HG03097 (cell line): ENCODE results near the gene FAM114A1.
"Not testable (repeated sequence)": the region's sequence is repeated elsewhere in the genome, so short reads cannot be mapped to it uniquely, and the experiment has no call there.

ENCODE experiments used
- ATAC-seq: cut with Tn5 transposase; IDR thresholded peaks from one replicate; pipeline ENCODE4 v1.9.1; 2021; ENCODE audit not compliant: unreplicated experiment, low FRiP score

The FAM114A1 gene

DNA sequence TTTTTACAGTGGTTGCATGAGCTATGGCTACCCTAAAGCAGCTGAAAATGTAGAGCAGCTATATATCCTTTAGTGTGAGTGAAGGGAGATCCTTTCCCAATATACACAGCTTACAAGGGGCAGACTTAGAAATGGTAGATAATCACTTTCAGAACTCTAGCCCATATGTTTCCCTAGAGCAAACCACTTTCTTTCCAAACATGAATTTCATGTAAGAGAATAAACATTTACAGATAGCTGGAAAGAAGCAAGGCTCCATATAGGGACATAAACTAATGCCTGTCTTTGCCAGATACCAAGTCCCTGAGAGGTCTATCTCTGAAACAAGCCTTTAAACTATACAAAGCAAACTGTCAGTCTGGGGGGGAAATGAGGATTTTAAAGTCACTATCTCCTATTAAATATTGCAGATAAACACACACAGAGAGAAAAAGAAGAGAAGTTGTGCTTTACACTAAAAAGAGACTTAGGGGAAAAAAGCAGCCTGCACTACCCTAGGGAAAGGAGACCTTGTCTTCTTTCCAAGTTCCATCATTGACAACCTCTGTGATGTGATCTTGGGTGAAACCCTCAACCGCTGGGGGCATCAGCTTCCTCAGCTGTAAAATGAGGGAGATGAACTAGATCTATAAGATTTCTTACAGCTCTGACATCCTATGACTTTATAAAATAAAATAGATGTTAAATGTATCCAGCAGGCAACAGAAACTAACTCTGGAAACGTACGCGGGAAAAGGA lies 91.0 kb downstream of the FAM114A1 start:
- ATAC-seq = peak; percentile 59

DNA sequence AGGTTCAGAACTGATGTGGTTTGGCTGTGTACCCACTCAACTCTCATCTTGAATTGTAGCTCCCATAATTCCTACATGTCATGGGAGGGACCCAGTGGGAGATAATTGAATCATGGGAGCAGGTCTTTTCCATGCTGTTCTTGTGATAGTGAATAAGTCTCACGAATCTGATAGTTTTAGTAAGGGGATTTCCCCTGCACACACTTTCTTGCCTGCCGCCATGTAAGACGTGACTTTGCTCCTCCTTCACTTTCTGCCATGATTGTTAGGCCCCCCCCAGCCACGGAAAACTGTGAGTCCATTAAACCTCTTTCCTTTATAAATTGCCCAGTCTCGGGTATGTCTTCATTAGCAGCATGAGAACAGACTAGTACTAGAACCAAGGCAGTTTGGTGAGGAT lies 91.6 kb downstream of the FAM114A1 start:
- not testable (repeated sequence) for ATAC-seq

DNA sequence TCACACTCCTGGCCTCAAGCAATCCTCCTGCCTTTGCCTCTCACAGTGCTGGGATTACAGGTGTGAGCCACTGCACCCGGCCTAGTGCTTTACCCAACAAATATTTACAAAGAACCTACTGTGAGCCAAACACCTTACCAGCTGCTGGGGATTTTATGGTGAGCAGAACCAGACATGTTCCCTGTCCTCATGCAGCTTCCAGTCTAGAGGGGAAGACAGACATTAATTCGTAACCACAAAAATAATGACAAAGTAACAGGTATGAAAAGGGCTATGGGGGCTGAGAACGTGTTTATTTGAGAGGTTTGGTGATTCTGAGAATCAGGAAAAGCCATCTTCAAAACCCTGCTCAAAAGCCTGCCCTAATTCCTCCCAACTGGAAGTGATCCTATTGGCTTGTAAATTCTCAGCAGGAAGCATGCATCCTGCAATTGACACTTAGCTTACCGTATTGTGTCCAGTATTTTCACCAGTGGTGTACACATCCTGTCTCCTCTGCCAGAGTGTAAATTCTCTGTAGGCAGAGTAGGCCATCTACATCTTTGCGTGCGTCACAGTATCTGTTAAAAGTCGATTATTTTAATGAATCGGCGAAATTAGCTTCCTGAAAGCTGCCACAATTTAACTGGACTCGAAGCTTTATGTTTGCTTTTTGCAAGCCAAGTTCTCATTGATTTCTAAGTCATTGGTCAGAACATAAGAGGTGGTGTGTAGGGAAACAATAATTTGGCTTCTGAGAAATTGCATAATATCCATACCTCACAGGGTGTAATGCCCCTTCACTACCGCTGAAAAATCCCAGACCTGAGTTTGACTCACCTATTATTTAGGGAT lies 97.6 kb downstream of the FAM114A1 start:
- no peak for ATAC-seq

DNA sequence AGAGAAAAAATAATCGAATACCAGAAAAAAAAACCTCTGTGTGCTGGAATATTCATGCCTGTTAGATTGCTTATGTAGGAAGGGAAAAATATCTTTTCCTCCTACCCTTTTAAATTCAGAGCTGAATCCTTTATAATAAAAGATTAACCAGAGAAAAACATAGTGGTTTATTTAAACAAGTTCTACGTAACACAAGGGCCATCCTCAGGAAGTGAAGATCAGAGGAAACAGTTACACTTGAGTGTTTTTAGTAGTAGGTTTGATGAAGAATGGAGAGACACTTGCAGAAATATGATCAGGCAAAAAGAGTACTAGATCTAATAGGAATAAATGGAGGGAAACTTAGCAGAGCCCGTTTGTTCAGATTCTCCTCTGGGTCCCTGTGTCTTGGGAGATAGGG lies 98.3 kb downstream of the FAM114A1 start:
- ATAC-seq = no peak

DNA sequence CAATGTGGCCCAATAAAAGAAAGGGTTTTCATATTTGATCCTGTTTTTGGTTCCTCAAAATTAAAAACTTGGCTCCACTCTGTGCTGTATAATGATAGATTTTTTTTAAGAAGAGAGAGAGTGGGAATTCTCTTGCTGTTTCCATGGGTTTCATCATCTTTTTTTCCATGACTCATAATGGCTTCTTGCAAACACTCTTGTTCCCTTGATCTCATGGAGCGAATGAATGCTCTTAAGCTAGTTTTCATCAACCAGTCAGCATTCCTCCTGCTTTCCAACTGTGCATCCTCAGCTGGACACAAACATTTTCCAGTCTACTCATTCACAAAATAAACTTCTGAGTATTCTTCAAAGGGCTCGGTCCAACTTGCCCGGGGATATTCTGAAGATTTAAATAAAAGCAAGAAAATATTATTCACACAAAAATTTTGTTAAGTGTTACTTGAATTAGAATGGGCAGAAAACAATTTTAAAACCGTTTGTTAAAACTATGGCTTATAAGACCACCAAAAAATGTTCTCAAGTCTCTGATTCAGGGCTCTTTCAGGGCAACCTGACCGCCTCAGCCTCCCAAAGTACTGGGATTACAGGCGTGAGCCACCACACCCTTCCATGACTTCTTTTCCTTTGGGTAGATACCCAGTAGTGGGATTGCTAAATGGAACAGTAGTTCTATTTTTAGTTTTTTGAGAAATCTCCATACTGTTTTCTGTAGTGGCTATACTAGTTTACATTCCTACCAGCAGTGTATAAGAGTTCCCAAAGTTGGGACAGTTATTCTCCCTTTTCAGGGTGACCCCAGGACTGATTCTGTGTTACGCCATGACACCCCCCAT lies 99.9 kb downstream of the FAM114A1 start:
- no peak for ATAC-seq

DNA sequence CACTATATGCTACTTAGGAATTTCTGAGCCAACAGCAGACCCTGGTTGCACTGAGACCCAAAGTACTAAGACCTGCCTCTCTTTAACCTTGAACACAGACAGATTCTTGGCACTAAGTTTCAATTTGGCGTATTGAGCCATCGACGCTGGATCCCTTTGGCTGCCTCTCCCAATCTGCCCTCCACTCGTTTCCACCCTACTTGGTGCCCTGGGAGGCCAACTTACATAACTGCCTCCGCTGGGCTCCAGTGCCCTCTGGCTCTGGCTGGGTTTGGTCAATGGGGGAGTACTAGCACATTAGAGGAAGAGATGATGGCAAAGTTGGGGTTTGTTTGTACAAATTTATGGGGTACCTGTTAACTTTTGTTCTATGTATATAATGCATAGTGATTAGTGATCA lies 101.1 kb downstream of the FAM114A1 start:
- ATAC-seq = no peak

DNA sequence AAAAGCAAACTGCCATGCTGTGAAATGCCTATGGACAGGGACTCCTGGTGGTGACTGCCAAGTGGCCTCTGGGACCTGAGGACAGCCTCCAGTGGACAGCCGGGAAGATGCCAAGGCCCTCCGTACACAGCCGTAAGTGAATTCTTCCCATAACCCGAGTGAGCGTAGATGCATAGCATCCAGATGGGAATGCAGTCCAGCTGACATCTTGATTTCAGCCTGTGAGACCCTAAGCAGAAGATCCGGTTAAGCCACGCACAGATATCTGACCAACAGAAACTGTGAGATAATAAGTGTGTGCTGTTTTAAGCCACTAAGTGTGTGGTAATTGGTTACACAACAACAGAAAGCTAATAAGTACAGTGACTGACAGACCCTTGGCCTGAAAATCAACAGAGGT lies 108.7 kb downstream of the FAM114A1 start:
- no peak for ATAC-seq

DNA sequence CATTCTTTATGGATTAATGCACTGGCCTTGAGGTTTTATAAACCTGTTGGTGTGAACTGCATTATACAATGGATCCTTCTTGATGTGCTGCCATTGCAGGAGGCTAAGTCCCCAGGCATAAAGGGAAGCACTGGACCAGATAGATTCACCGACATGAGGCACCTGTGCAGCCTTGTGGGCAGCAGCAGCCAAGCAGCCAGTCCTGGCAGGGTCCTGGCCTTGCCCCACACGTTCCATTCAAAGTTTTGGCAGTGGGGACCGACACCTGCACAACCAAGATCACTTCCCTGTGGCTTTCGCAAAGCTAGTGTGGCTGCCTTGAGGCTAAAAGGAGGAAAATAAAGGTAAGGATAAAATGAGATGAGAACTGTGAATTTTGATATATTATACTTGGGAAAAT lies 111.5 kb downstream of the FAM114A1 start:
- no peak for ATAC-seq

DNA sequence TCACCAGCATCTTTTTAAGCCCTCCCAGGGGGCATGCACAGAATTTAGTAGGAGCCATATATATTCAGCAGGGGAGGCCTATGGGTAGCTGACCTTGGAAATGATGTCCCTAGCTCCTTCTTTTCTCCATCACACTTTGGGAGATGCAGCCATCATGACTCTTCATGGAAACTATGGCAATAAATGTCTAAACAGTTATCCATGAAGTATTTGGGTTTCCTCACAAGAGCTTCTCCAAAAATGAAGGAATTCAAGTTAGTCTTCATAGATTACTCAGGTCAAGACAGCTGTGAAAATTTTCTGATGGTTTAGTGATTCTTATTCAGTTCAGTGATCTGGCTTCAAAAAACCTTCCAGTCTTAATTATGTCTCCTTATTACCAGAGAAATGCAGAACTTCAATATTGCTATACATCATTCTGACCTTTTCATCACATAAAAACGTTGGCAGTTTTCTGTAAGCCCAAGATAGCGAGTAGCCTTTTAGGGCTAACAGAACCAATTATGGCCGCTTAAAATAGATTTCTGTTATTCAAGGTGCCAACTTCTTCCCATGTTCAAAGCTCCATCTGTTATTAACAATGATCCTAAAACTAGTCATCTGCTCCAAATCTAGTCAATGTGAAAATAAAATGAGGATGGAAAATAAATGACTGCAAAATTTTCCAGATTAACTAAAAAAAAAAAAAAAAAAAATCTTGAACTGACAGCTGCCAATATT lies 112.1 kb downstream of the FAM114A1 start:
- no peak for ATAC-seq

DNA sequence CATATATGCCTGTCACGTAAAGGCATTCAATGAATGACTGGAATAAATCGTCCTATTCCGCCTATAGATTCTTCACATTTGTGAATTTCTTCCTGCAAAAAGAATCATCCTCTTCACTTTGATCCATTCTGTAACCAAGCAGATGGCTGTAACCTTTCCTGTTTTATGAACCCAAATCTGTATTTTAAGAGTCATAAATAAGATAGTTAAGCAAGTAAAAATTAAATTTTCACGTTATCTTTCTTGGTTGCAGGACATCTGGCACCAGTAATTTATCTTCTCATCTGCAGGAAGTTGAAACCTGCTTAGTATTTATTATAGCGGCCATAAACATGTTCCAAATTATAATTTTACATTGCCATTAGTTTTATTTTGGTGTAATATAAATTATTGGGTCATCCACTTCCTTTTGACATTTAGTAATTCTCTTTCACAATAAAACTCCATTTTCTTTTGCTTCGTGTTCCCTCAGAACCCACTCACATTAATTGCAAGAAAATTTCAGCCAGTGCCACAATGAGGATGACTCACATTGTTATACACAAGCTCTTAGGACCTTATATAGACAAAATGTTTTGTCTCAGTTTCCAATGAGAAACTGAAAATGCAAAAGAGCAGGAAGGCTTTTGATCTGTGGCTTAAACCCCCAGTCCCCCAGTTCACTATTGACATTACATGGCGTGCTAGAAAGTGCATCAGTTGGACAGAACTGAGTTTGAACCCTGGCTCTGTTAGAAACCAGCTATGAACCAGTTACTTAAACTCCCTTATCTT lies 113.5 kb downstream of the FAM114A1 start:
- ATAC-seq = no peak

DNA sequence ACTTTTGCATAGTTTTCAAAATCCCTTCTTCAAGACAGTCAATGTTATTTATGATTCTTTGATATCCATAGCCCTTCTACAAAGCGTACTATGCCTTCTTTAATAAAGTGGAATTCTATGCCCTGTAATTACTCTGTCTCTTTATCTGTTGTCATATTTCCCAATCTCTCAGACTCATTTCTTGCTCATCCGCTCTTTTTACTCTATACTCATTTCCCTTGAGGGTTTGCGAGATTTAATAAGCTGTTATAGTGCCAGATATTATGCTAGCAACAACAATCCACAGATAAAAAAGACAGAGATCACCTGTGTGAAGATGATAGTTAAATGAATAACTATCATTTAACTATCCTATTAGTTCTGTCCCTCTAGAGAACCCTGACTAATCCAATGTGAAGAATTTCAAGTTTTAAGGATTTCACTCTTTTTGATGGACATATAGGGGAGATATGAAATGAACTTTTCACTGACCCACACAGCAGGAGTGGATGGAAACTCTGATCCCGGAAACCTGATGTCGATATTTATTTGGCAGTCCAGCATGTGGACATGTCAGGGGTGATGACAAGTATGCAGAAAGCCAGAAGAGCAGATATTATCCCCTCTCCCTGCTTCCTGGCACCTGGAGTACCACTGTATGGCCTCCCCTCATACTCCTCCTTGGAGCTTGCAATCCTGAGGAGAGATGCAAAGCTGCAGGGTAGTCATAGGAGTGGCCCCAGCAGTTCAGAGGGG lies 114.9 kb downstream of the FAM114A1 start:
- no peak for ATAC-seq

DNA sequence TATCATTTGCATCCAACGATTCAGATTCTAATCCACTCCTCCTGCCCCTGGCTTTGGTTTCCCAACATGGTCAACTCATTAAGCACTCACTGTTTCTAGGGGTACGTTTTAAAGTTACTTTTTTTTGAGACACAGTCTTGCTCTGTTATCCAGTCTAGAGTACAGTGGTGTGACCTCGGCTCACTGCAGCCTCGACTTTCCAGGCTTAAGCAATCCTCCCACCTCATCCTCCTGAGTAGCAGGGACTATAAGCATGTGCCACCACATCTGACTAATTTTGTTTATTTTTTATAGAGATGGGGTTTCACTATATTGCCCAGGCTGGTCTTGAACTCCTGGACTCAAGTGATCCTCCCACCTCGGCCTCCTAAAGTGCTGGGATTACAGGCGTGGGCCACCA lies 115.7 kb downstream of the FAM114A1 start:
- no peak for ATAC-seq

DNA sequence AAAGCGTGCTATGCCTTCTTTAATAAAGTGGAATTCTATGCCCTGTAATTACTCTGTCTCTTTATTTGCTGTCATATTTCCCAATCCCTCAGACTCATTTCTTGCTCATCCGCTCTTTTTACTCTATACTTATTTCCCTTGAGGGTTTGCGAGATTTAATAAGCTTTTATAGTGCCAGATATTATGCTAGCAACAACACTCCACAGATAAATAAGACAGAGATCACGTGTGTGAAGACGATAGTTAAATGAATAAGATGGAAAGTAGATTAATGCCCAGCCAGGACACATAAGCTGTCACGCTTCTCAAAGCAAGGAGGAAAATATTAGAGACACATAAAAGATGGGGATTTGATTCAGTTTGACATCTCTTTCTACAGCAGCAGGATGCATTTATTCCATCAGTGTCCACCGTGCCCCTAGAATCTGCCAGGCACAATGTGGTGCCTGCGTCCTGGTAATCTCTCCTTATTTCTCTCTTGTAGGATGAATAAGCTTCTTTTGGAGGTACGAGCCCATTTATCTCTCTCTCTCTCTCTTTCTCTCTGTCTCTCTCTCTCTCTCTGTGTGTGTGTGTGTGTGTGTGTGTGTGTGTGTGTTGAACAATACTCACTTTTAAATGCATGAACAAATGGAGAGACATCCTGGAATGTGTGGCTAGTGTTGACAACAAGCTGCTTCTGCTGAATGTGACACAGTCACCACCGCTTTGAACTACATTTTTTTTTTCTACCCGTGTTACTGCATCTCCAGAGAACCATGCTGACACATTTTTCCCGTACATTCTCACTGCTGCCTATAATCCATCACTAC lies 116.4 kb downstream of the FAM114A1 start:
- no peak for ATAC-seq

DNA sequence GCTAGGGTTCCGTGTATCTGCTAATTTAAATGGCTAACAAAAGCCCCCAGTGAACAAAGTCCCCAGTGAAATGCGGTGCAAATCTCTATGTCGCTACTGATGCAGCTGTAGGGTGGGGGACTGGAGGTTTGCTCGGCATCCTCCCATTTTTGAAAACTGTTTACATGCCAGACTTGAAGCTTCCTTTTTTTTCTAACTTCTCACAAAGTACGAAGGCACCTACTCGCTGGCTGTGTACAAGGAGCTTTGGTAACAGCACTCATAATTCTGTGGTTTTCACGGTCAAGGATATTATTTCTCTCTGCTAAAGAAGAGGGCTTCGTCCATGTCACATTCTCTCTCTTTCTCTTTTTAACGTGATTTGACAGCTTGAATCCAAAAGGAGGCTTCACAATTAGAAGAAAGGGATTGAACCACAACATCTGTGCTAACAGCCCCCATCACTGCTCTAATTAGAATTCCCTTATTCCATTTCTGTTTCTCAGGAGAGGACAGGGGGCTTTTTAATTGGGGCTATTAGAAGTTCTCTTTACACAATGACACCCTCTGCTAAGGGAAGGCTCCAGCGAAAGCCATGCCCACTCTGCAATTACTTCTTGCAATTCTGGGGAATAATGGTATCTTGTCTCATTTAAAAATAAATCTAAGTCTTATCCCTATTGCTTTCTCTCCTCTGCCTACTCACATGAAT lies 117.9 kb downstream of the FAM114A1 start:
- ATAC-seq = no peak

DNA sequence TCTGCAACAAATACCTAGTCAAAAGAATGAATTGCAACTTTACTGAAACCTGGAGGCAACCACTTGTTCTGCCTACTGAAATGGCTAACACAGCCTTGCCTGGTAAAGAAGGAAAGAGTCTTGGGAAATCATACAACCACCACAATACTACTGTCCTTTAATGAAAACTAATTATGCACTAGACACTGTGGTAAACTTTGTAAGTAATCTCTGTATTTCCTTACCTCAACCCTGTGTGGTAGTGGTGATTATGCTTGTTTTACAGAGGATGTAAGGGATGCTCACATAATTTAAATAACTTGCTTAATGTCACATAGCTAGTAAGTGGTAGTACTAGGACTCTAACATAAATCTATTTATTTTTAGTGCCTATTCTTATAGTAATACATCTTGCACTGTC lies 119.9 kb downstream of the FAM114A1 start:
- no peak for ATAC-seq

DNA sequence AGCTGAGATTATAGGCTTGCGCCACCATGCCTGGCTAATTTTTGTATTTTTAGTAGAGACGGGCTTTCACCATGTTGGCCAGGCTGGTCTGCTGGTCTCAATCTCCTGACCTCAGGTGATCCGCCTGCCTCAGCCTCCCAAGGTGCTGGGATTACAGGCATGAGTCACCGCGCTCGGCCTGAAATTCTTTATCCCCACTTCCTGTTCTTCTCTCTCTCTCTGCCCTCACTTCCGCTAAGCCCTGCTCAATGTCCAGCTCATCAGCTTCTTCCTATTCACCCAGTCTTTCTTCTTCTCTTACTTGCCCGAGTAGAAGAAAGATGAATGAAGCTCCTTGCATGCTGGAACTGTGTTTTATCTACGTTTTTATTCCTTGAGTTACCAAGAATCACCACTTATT lies 120.7 kb downstream of the FAM114A1 start:
- ATAC-seq = not testable (repeated sequence)

DNA sequence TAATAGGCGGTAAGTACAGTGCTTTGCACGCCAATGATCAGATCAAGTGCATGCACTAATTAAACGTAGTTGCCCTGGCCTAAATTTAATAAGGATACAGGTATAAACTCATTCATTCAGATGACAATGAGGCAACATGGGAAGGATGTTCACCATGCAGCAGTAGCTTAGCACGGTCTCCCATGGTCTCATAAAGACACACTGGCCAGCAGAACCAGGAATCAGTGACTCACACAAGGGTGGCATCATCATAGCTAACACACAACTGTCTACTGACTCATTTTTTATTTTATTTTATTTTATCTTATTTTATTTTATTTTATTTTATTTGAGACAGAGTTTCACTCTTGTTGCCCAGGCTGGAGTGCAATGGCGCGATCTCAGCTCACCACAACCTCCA lies 121.9 kb downstream of the FAM114A1 start:
- no peak for ATAC-seq

DNA sequence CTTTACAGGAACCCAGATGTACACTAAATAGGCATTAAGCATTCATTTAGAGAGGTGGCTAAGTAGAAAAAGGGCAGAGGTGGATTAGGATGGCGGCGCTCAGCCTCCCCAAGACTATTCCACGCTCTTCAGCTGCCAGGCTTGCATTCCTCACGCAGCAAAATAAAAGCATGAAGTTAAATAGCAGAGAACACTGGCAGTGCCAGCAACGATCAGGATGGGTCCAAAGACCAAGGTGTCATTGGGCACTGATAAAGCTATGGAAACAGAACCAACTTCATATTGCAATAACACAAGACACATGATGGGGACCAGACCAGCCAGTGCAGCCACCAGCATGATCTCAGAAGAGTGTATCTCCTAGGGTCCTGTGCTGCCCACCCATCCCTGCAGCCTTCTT lies 122.6 kb downstream of the FAM114A1 start:
- no peak for ATAC-seq
